Liver (tissue), 9 donors: ENCODE results near the gene C1R. TPM values are rescaled to one million over a fixed set of nuclear protein-coding genes. Genes with fewer than 3 reads are reported as not detected.

ENCODE experiments used
- DNase-seq: peaks from one replicate; pipeline ENCODE4 v3.0.0-alpha.2; 2017; ENCODE audit warnings: low spot score
- H3K27ac ChIP-seq, 2 donors: one replicate each; pipeline ENCODE4 v1.7.0; 2013; ENCODE audit warnings: inconsistent platforms in 2 of 2, low read length in 2 of 2, control low read depth in 1 of 2, low read depth in 1 of 2, mild to moderate bottlenecking in 1 of 2
- H3K27me3 ChIP-seq, 4 donors: one replicate each; pipeline versions ENCODE4 v1.6.1 to v1.7.0; 2013; ENCODE audit warnings: low read length in 3 of 4, inconsistent platforms in 1 of 4, mild to moderate bottlenecking in 1 of 4, moderate library complexity in 1 of 4; ENCODE audit not compliant: control insufficient read depth in 4 of 4, insufficient read depth in 4 of 4
- H3K36me3 ChIP-seq, 4 donors: one replicate each; pipeline versions ENCODE4 v1.6.1 to v1.7.0; 2013; ENCODE audit warnings: low read length in 3 of 4, mild to moderate bottlenecking in 3 of 4, low read depth in 1 of 4, moderate library complexity in 1 of 4; ENCODE audit not compliant: control insufficient read depth in 4 of 4, insufficient read depth in 3 of 4
- H3K4me1 ChIP-seq, 4 donors: one replicate each; pipeline versions ENCODE4 v1.6.1 to v1.7.0; 2013; ENCODE audit warnings: low read length in 3 of 4, mild to moderate bottlenecking in 3 of 4, moderate library complexity in 1 of 4; ENCODE audit not compliant: control insufficient read depth in 4 of 4, insufficient read depth in 4 of 4
- H3K4me3 ChIP-seq, 3 donors: one replicate each; pipeline versions ENCODE4 v1.6.1 to v1.7.0; 2013; ENCODE audit warnings: low read length in 3 of 3, control low read depth in 1 of 3, low read depth in 1 of 3, mild to moderate bottlenecking in 1 of 3
- H3K9ac ChIP-seq, 2 donors: one replicate each; pipeline ENCODE4 v1.7.0; 2013; ENCODE audit warnings: low read length in 2 of 2, mild to moderate bottlenecking in 2 of 2, moderate library complexity in 2 of 2, control low read depth in 1 of 2, low read depth in 1 of 2
- H3K9me3 ChIP-seq, 4 donors: one replicate each; pipeline versions ENCODE4 v1.6.1 to v1.7.0; 2013; ENCODE audit warnings: low read length in 3 of 4; ENCODE audit not compliant: control insufficient read depth in 4 of 4
- EGR1 ChIP-seq, 2 donors: IDR thresholded peaks; 2 replicates each; pipeline ENCODE4 v1.6.1; 2016 to 2018; ENCODE audit warnings: antibody characterized with exemption in 2 of 2, low read depth in 2 of 2
- FOXA1 ChIP-seq: IDR thresholded peaks from 2 replicates; pipeline ENCODE4 v1.6.1; 2016; ENCODE audit warnings: antibody characterized with exemption
- FOXA2 ChIP-seq: IDR thresholded peaks from 2 replicates; pipeline ENCODE4 v1.6.1; 2016; ENCODE audit warnings: antibody characterized with exemption
- HNF4A ChIP-seq, 2 donors: conservative IDR thresholded peaks; 2 replicates each; pipeline ENCODE4 v1.6.1; 2016; ENCODE audit warnings: antibody characterized with exemption in 2 of 2, mild to moderate bottlenecking in 2 of 2
- HNF4G ChIP-seq: IDR thresholded peaks from 2 replicates; pipeline ENCODE4 v1.6.1; 2016; ENCODE audit warnings: antibody characterized with exemption
- JUND ChIP-seq, 2 donors: IDR thresholded peaks; 2 replicates each; pipeline ENCODE4 v1.6.1; 2016; ENCODE audit warnings: antibody characterized with exemption in 2 of 2
- NR2F2 ChIP-seq: IDR thresholded peaks from 2 replicates; pipeline ENCODE4 v1.6.1; 2016; ENCODE audit warnings: antibody characterized with exemption
- RAD21 ChIP-seq, 2 donors: IDR thresholded peaks; 2 replicates each; pipeline ENCODE4 v1.6.1; 2016; ENCODE audit warnings: antibody characterized with exemption in 2 of 2, mild to moderate bottlenecking in 2 of 2
- RXRA ChIP-seq, 2 donors: IDR thresholded peaks; 2 replicates each; pipeline ENCODE4 v1.6.1; 2017 to 2018; ENCODE audit warnings: antibody characterized with exemption in 2 of 2, mild to moderate bottlenecking in 1 of 2
- SP1 ChIP-seq: IDR thresholded peaks from 2 replicates; pipeline ENCODE4 v1.6.1; 2018; ENCODE audit warnings: antibody characterized with exemption, mild to moderate bottlenecking
- TAF1 ChIP-seq: conservative IDR thresholded peaks from 2 replicates; pipeline ENCODE4 v1.6.1; 2016; ENCODE audit warnings: antibody characterized with exemption, mild to moderate bottlenecking
- YY1 ChIP-seq: IDR thresholded peaks from 2 replicates; pipeline ENCODE4 v1.6.1; 2016; ENCODE audit warnings: antibody characterized with exemption, mild to moderate bottlenecking
- WGBS: extraction: QIAGEN DNeasy Blood & Tissue Kit; methylation state at CpG from one replicate; pipeline ENCODE4 v1.1.7; 2013; 5-methylcytosine and 5-hydroxymethylcytosine counted together
- polyA plus RNA-seq, 2 donors: library from polyadenylated mRNA; stranded (reverse) in 1 of 2; unstranded in 1 of 2; fragments of 200-250 nt in 1 of 2; fragments of >200 nt in 1 of 2; fragmentation: Nextera tagmentation in 1 of 2; extraction: Ambion mirVana in 1 of 2; gene quantifications; one replicate each; pipeline versions ENCODE4 v1.2.1 to v1.2.3, GENCODE V29; 2013 to 2015
- total RNA-seq, 2 donors: library from RNA; depleted of rRNA; stranded (reverse); fragments of >200 nt; gene quantifications; one replicate each; pipeline ENCODE4 v1.2.3, GENCODE V29; 2014
- TF ChIP-seq, protein P1 (sequence below): IDR thresholded peaks from 2 replicates; pipeline ENCODE4 v1.6.1; 2016; ENCODE audit warnings: antibody characterized with exemption, mild to moderate bottlenecking
- TF ChIP-seq, protein P2 (sequence below): IDR thresholded peaks from 2 replicates; pipeline ENCODE4 v1.6.1; 2016; ENCODE audit warnings: antibody characterized with exemption
- TF ChIP-seq, protein P3 (sequence below): IDR thresholded peaks from 2 replicates; pipeline ENCODE4 v1.6.1; 2016; ENCODE audit warnings: antibody characterized with exemption
- TF ChIP-seq, protein P4 (sequence below): fragments of 150-350 bp; IDR thresholded peaks from 2 replicates; pipeline ENCODE4 v1.5.1; 2017; ENCODE audit warnings: improper control_type of control experiment, low read depth, low read length; ENCODE audit not compliant: missing input control
- donor health status: healthy.
- donor health status: healthy.
- donor health status: healthy.
- donor health status: healthy.
- donor health status: healthy.

Gene C1R
- total and polyA plus RNA-seq, 4 donors, result 211 to 1,822 (median 1,153) TPM

DNA sequence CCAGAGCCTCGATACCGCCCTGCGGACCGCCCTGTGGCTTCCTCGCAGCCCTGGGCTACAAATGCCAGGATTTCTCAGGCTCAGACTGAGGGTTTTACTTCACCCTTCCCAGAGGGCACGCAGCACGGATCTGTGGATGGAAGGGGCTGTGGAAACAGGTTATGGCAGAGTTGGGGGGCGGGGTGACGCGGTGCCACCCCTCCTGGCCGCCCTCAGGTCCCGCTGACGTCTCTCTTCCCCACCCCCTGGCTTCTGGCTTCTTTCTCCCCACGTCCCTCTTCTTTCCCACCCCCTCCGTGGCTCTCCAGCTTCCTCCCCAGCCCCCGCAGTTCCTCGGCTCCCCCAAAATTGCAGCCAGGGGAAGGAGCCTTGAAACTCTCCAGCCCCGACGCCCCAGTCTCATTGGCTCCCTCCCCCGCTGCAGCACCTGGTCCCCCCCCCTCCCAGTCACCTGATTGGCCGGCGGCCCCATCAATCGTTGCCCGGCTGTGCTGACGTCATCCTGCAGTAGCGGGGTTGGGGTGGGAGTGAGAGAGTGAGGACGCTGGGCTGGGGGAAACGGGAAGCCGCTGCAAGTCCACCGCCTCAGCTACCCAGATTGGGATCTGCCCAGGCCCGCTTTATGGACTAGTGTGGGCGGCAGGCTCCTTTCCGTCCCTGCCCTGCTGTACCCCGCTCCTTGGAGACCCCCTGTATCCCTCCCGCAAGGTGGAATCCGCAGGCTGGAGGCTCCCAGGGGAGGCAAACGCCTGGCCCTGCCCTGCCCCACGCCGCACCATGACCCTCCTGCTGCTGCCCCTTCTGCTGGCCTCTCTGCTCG is 37.8 kb upstream of the C1R start, which contains the start of gene CLSTN3:
Gene CLSTN3 (plus strand): TSS at position 500 of the 820 bp plus-strand sequence. CDS start 278 bp downstream, at position 778.
- DNase-seq, result peak; percentile 83
- Histone ChIP-seq H3K36me3 (peaks cover 0 to 16% (median 13%) of the 10 kb centered on the region in 4 donors), H3K9ac (peak within 1 kb of the TSS; percentile 71 to 83), H3K4me3 (peak within 1 kb of the TSS; percentile 57 to 88 (median 80)), H3K27me3 (no peaks in the 10 kb centered on the region), H3K9me3 (no peaks in the 10 kb centered on the region), H3K27ac (peak within 1 kb of the TSS; percentile 83 to 89), H3K4me1 (peaks cover 1 to 40% (median 28%) of the 10 kb centered on the region in 4 donors)
- no peak for TF ChIP-seq FOXA2
- TF ChIP-seq JUND (IDR thresholded peaks at IDR 0.05), result peak in 1 of 2 donors; percentile 53
- no peak for TF ChIP-seq YY1
- no peak for TF ChIP-seq RAD21 (IDR thresholded peaks at IDR 0.05)
- TF ChIP-seq, protein P1, sequence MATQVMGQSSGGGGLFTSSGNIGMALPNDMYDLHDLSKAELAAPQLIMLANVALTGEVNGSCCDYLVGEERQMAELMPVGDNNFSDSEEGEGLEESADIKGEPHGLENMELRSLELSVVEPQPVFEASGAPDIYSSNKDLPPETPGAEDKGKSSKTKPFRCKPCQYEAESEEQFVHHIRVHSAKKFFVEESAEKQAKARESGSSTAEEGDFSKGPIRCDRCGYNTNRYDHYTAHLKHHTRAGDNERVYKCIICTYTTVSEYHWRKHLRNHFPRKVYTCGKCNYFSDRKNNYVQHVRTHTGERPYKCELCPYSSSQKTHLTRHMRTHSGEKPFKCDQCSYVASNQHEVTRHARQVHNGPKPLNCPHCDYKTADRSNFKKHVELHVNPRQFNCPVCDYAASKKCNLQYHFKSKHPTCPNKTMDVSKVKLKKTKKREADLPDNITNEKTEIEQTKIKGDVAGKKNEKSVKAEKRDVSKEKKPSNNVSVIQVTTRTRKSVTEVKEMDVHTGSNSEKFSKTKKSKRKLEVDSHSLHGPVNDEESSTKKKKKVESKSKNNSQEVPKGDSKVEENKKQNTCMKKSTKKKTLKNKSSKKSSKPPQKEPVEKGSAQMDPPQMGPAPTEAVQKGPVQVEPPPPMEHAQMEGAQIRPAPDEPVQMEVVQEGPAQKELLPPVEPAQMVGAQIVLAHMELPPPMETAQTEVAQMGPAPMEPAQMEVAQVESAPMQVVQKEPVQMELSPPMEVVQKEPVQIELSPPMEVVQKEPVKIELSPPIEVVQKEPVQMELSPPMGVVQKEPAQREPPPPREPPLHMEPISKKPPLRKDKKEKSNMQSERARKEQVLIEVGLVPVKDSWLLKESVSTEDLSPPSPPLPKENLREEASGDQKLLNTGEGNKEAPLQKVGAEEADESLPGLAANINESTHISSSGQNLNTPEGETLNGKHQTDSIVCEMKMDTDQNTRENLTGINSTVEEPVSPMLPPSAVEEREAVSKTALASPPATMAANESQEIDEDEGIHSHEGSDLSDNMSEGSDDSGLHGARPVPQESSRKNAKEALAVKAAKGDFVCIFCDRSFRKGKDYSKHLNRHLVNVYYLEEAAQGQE, result peak; percentile 68
- TF ChIP-seq, protein P2, sequence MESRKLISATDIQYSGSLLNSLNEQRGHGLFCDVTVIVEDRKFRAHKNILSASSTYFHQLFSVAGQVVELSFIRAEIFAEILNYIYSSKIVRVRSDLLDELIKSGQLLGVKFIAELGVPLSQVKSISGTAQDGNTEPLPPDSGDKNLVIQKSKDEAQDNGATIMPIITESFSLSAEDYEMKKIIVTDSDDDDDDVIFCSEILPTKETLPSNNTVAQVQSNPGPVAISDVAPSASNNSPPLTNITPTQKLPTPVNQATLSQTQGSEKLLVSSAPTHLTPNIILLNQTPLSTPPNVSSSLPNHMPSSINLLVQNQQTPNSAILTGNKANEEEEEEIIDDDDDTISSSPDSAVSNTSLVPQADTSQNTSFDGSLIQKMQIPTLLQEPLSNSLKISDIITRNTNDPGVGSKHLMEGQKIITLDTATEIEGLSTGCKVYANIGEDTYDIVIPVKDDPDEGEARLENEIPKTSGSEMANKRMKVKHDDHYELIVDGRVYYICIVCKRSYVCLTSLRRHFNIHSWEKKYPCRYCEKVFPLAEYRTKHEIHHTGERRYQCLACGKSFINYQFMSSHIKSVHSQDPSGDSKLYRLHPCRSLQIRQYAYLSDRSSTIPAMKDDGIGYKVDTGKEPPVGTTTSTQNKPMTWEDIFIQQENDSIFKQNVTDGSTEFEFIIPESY, result no peak
- peak in 1 of 2 donors; percentile 19 for TF ChIP-seq RXRA (IDR thresholded peaks at IDR 0.05)
- TF ChIP-seq EGR1 (IDR thresholded peaks at IDR 0.05; ENCODE audit: low read depth in 2 of 2), result peak in 1 of 2 donors; percentile 61
- peak; percentile 40 for TF ChIP-seq SP1
- peak; percentile 50 for TF ChIP-seq TAF1
- no peak for TF ChIP-seq HNF4G
- no peak for TF ChIP-seq HNF4A (conservative IDR thresholded peaks at IDR 0.05)
- TF ChIP-seq NR2F2, result no peak
- TF ChIP-seq, protein P3, sequence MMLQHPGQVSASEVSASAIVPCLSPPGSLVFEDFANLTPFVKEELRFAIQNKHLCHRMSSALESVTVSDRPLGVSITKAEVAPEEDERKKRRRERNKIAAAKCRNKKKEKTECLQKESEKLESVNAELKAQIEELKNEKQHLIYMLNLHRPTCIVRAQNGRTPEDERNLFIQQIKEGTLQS, result no peak
- WGBS, result under 1% methylated on average over 40 of the region's 40 CpGs

DNA sequence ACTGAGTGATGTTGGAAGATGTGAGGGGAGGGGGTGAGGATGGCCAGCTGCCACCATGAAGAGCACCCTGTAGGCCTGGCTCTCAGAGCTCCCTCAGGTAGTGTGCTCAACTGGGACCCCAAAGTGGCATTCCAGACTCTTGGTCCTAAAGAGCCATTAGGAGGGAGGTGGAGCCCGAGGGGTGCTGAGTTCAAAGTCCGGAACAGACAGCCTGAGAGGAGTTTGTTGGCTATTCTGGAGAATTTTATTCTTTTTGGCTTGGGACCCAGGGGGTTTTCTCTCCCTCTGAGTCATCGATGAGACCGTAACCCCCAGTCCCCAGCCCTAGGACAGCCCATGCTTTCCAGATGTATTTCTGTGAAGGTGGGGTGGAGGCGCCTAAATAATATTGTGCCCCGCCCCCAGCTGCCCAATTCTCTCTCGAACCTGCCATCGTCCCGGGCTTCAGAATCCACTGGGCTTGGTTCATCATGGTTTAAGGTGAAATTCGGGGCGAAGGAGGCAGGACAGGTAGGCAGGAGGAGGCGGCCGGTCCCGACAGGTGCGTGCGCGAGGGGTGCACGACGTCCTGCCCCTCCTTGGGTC is 37.1 kb upstream of the C1R start:
- no peak for DNase-seq
- no peaks in the 10 kb centered on the region for H3K9me3 ChIP-seq
- no peaks in the 10 kb centered on the region for H3K27me3 ChIP-seq
- peaks cover 0 to 10% (median 8%) of the 10 kb centered on the region in 4 donors for H3K36me3 ChIP-seq
- peak overlapping the region; percentile 57 to 88 (median 80) for H3K4me3 ChIP-seq
- H3K27ac ChIP-seq, result peak overlapping the region; percentile 83 to 89
- peaks cover 1 to 47% (median 31%) of the 10 kb centered on the region in 4 donors for H3K4me1 ChIP-seq
- H3K9ac ChIP-seq, result peak overlapping the region; percentile 71 to 83
- 3% methylated on average over 19 of the region's 19 CpGs for WGBS
- TF ChIP-seq EGR1 (IDR thresholded peaks at IDR 0.05; ENCODE audit: low read depth in 2 of 2) (no peak), SP1 (no peak), RAD21 (IDR thresholded peaks at IDR 0.05) (no peak), HNF4A (conservative IDR thresholded peaks at IDR 0.05) (no peak), YY1 (no peak), JUND (IDR thresholded peaks at IDR 0.05) (no peak), TAF1 (no peak), FOXA1 (no peak)
- TF ChIP-seq, protein P4, sequence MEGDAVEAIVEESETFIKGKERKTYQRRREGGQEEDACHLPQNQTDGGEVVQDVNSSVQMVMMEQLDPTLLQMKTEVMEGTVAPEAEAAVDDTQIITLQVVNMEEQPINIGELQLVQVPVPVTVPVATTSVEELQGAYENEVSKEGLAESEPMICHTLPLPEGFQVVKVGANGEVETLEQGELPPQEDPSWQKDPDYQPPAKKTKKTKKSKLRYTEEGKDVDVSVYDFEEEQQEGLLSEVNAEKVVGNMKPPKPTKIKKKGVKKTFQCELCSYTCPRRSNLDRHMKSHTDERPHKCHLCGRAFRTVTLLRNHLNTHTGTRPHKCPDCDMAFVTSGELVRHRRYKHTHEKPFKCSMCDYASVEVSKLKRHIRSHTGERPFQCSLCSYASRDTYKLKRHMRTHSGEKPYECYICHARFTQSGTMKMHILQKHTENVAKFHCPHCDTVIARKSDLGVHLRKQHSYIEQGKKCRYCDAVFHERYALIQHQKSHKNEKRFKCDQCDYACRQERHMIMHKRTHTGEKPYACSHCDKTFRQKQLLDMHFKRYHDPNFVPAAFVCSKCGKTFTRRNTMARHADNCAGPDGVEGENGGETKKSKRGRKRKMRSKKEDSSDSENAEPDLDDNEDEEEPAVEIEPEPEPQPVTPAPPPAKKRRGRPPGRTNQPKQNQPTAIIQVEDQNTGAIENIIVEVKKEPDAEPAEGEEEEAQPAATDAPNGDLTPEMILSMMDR, result no peak
- TF ChIP-seq, protein P3, result no peak
- TF ChIP-seq, protein P2, result no peak
